Measurements from ENCODE around the gene MUTYH.
"Not testable (repeated sequence)": the region's sequence is repeated elsewhere in the genome, so short reads cannot be mapped to it uniquely, and the experiment has no call there.

The MUTYH gene

DNA sequence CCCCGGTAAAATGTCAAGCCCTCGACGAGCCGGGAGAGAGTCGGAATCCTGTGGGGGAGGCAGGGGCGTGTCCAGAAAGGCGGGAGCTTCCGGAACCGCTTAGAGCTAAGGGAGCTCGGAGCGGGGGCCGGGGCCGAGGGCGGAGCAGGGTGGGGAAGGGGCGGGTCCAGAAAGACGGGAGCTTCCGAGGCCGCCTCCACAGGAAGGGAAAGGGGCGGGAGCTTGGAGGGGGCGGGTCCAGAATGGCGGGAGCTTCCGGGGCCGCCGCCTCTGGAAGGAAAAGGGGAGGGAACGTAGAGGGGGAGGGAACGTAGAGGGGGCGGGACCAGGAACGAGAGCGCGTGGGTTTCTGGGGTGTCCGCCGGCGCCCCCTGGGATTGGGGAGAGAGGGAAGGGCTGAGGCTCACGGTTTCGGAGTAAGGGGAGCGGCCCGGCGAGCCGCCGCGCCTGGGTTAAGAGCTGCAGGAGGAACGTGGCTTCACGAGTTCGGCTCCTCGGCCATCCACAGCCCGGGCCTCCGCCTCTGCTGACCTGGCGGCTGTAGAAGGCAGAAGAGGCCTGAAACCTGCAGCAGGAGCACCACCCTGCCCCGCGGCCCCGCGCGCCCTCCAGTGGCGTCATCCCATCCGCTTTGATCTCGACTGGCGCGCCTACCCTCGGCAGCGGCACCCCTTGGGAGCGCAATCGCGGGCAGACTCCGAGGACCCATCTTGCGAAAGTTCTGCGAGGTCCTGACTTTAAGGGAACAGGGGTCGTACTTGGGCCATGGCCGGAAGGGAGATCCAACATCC is 36.5 kb downstream of the MUTYH start:
- Histone ChIP-seq H3K4me3 (ENCODE audit: low read length in 2 of 2) (peak overlapping the region; percentile 86 to 91), H3K27ac (ENCODE audit: low read depth in 2 of 2, low read length in 2 of 2) (peak overlapping the region; percentile 85 to 94), H3K27me3 (ENCODE audit: control insufficient read depth in 2 of 2, insufficient read depth in 2 of 2, low read length in 2 of 2) (no peaks in the 10 kb centered on the region), H3K36me3 (ENCODE audit: control insufficient read depth in 2 of 2, insufficient read depth in 2 of 2, low read length in 2 of 2) (no peaks in the 10 kb centered on the region), H3K9me3 (ENCODE audit: control insufficient read depth in 2 of 2, low read length in 2 of 2) (no peaks in the 10 kb centered on the region), H3K9ac (ENCODE audit: low read depth in 1 of 2, low read length in 2 of 2) (peak overlapping the region; percentile 80 to 86), H3K4me1 (ENCODE audit: control insufficient read depth in 2 of 2, insufficient read depth in 2 of 2, low read length in 2 of 2) (peaks cover 9 to 14% of the 10 kb centered on the region in 2 donors)

DNA sequence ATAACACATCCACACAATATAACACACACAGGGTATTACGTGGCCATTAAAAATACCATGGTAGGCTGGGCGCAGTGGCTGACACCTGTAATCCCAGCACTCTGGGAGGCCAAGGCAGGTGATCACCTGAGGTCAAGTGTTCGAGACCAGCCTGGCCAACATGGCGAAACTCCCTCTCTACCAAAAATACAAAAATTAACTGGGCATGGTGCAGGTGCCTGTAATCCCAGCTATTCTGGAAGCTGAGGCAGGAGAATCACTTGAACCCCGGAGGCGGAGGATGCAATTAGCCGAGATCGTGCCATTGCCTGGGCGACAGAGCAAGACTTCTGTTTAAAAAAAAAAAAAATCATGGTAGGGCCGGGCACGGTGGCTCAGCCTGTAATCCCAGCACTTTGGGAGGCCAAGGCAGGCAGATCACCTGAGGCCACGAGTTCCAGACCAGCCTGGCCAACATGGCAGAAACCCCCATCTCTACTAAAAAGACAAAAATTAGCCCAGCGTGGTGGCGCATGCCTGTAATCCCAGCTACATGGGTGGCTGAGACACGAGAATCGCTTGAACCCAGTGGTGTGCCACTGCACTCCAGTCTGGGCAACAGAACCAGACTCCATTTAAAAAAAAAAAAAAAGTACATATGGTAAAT is 37.6 kb downstream of the MUTYH start:
- peak overlapping the region; percentile 64 to 82 for H3K4me3 ChIP-seq (ENCODE audit: low read length in 2 of 2)
- no peaks in the 10 kb centered on the region for H3K36me3 ChIP-seq (ENCODE audit: control insufficient read depth in 2 of 2, insufficient read depth in 2 of 2, low read length in 2 of 2)
- H3K9me3 ChIP-seq (ENCODE audit: control insufficient read depth in 2 of 2, low read length in 2 of 2): no peaks in the 10 kb centered on the region
- H3K9ac ChIP-seq (ENCODE audit: low read depth in 1 of 2, low read length in 2 of 2): peak overlapping the region; percentile 75 to 80
- no peaks in the 10 kb centered on the region for H3K27me3 ChIP-seq (ENCODE audit: control insufficient read depth in 2 of 2, insufficient read depth in 2 of 2, low read length in 2 of 2)
- H3K4me1 ChIP-seq (ENCODE audit: control insufficient read depth in 2 of 2, insufficient read depth in 2 of 2, low read length in 2 of 2): peaks cover 9 to 14% of the 10 kb centered on the region in 2 donors
- H3K27ac ChIP-seq (ENCODE audit: low read depth in 2 of 2, low read length in 2 of 2): peak overlapping the region in 1 of 2 donors; percentile 80

DNA sequence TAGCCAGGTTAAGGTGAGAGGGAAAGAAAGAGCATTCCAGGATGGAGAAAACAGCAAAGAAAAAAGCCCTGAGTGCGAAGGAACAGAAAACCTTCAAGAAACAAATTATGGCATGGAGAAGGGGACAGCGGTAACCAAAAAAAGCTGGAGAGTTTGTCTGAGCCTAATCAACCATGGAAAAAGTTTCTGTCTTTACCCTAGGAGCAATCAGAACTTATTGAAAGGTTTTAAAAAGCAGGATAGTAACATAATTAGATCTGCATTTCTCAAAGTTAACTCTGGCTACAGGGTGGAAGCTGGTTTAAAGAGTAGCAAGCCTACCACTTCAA is 39.6 kb downstream of the MUTYH start:
- H3K36me3 ChIP-seq (ENCODE audit: control insufficient read depth in 2 of 2, insufficient read depth in 2 of 2, low read length in 2 of 2): no peaks in the 10 kb centered on the region
- no peaks in the 10 kb centered on the region for H3K27me3 ChIP-seq (ENCODE audit: control insufficient read depth in 2 of 2, insufficient read depth in 2 of 2, low read length in 2 of 2)
- H3K9ac ChIP-seq (ENCODE audit: low read depth in 1 of 2, low read length in 2 of 2): no peak overlapping the region
- no peak overlapping the region for H3K27ac ChIP-seq (ENCODE audit: low read depth in 2 of 2, low read length in 2 of 2)
- no peaks in the 10 kb centered on the region for H3K9me3 ChIP-seq (ENCODE audit: control insufficient read depth in 2 of 2, low read length in 2 of 2)
- H3K4me1 ChIP-seq (ENCODE audit: control insufficient read depth in 2 of 2, insufficient read depth in 2 of 2, low read length in 2 of 2): peaks cover 9 to 14% of the 10 kb centered on the region in 2 donors
- no peak overlapping the region for H3K4me3 ChIP-seq (ENCODE audit: low read length in 2 of 2)

DNA sequence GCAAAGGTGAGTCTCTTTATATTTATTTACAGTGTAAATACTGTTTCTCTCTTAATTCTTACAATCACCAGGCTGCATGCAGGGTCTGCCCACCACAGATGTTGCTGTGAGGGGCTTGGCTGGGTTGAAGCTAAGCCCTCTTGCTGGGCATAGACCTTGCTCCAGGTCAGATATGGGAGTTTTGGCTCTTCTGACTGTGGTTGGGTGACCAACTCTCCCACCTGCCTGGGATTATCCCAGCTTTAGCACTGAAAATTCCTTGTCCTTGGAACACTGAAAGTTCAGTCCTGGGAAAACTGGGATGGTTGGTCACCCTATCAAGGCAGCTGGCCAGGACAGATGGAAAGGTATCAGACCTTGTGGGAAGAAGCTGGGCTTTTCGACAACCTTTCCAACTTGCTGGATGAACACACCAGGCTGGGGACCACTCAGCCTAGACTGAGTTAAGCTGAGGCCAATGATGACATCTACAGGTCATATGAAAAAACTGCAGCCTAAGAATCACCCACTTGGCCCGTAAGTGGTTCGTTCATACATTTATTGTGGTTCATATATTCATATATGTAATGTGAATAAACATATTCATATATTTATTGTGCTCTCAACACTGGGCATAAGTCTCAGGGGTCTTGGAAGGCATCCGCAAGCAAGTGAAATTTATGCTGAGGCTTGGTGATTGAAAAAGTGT is 40.1 kb downstream of the MUTYH start:
- H3K27me3 ChIP-seq (ENCODE audit: control insufficient read depth in 2 of 2, insufficient read depth in 2 of 2, low read length in 2 of 2): no peaks in the 10 kb centered on the region

GRCh38 chr1:45299296-45299695 is 40.9 kb downstream of the MUTYH start:
- no peaks in the 10 kb centered on the region for H3K9me3 ChIP-seq (ENCODE audit: control insufficient read depth in 2 of 2, low read length in 2 of 2)

More for the DNA sequence above, 40.1 kb downstream of the MUTYH start:
- no peak overlapping the region for H3K4me3 ChIP-seq (ENCODE audit: low read length in 2 of 2)
- H3K27ac ChIP-seq (ENCODE audit: low read depth in 2 of 2, low read length in 2 of 2): no peak overlapping the region
- no peak overlapping the region for H3K9ac ChIP-seq (ENCODE audit: low read depth in 1 of 2, low read length in 2 of 2)
- H3K36me3 ChIP-seq (ENCODE audit: control insufficient read depth in 2 of 2, insufficient read depth in 2 of 2, low read length in 2 of 2): no peaks in the 10 kb centered on the region
- H3K9me3 ChIP-seq (ENCODE audit: control insufficient read depth in 2 of 2, low read length in 2 of 2): no peaks in the 10 kb centered on the region
- peaks cover 9 to 14% of the 10 kb centered on the region in 2 donors for H3K4me1 ChIP-seq (ENCODE audit: control insufficient read depth in 2 of 2, insufficient read depth in 2 of 2, low read length in 2 of 2)

GRCh38 chr1:45297666-45298356 is 42.4 kb downstream of the MUTYH start:
- no peaks in the 10 kb centered on the region for H3K27me3 ChIP-seq (ENCODE audit: control insufficient read depth in 2 of 2, insufficient read depth in 2 of 2, low read length in 2 of 2)
- H3K4me3 ChIP-seq (ENCODE audit: low read length in 2 of 2): no peak overlapping the region
- H3K27ac ChIP-seq (ENCODE audit: low read depth in 2 of 2, low read length in 2 of 2): no peak overlapping the region
- H3K9me3 ChIP-seq (ENCODE audit: control insufficient read depth in 2 of 2, low read length in 2 of 2): no peaks in the 10 kb centered on the region
- H3K4me1 ChIP-seq (ENCODE audit: control insufficient read depth in 2 of 2, insufficient read depth in 2 of 2, low read length in 2 of 2): peaks cover 0 to 1% of the 10 kb centered on the region in 2 donors
- H3K9ac ChIP-seq (ENCODE audit: low read depth in 1 of 2, low read length in 2 of 2): no peak overlapping the region
- no peaks in the 10 kb centered on the region for H3K36me3 ChIP-seq (ENCODE audit: control insufficient read depth in 2 of 2, insufficient read depth in 2 of 2, low read length in 2 of 2)

More at GRCh38 chr1:45299296-45299695, 40.9 kb downstream of the MUTYH start:
- no peaks in the 10 kb centered on the region for H3K36me3 ChIP-seq (ENCODE audit: control insufficient read depth in 2 of 2, insufficient read depth in 2 of 2, low read length in 2 of 2)
- H3K27ac ChIP-seq (ENCODE audit: low read depth in 2 of 2, low read length in 2 of 2): no peak overlapping the region
- no peak overlapping the region for H3K4me3 ChIP-seq (ENCODE audit: low read length in 2 of 2)
- H3K4me1 ChIP-seq (ENCODE audit: control insufficient read depth in 2 of 2, insufficient read depth in 2 of 2, low read length in 2 of 2): peaks cover 2 to 7% of the 10 kb centered on the region in 2 donors
- no peak overlapping the region for H3K9ac ChIP-seq (ENCODE audit: low read depth in 1 of 2, low read length in 2 of 2)
- H3K27me3 ChIP-seq (ENCODE audit: control insufficient read depth in 2 of 2, insufficient read depth in 2 of 2, low read length in 2 of 2): no peaks in the 10 kb centered on the region

DNA sequence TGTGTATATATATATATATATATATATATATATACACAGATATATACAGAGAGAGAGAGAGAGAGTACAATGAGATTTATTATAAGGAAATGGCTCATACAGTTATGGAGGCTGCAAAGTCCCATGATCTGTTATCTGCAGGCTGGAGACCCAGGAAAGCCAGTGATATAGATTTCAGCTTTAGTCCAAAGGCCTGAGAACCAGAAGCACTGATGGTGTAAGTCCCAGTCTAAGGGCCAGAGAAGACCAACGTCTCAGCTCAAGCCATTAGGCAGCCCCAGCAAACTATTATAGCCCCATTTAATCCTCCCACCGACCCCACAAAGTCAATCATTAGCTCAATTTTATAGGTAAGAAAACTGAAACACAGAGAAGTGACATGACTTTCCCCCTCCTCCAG is 48.5 kb downstream of the MUTYH start:
- H3K27ac ChIP-seq (ENCODE audit: low read depth in 2 of 2, low read length in 2 of 2): no peak overlapping the region

GRCh38 chr1:45291002-45291401 is 49.2 kb downstream of the MUTYH start:
- not testable (repeated sequence) for H3K27ac ChIP-seq (ENCODE audit: low read depth in 2 of 2, low read length in 2 of 2); H3K9me3 ChIP-seq (ENCODE audit: control insufficient read depth in 2 of 2, low read length in 2 of 2); H3K4me3 ChIP-seq (ENCODE audit: low read length in 2 of 2); H3K4me1 ChIP-seq (ENCODE audit: control insufficient read depth in 2 of 2, insufficient read depth in 2 of 2, low read length in 2 of 2); H3K36me3 ChIP-seq (ENCODE audit: control insufficient read depth in 2 of 2, insufficient read depth in 2 of 2, low read length in 2 of 2); H3K9ac ChIP-seq (ENCODE audit: low read depth in 1 of 2, low read length in 2 of 2); H3K27me3 ChIP-seq (ENCODE audit: control insufficient read depth in 2 of 2, insufficient read depth in 2 of 2, low read length in 2 of 2)

More for the DNA sequence above, 48.5 kb downstream of the MUTYH start:
- Histone ChIP-seq H3K36me3 (ENCODE audit: control insufficient read depth in 2 of 2, insufficient read depth in 2 of 2, low read length in 2 of 2) (no peaks in the 10 kb centered on the region), H3K9me3 (ENCODE audit: control insufficient read depth in 2 of 2, low read length in 2 of 2) (no peaks in the 10 kb centered on the region), H3K27me3 (ENCODE audit: control insufficient read depth in 2 of 2, insufficient read depth in 2 of 2, low read length in 2 of 2) (no peaks in the 10 kb centered on the region), H3K4me3 (ENCODE audit: low read length in 2 of 2) (no peak overlapping the region), H3K4me1 (ENCODE audit: control insufficient read depth in 2 of 2, insufficient read depth in 2 of 2, low read length in 2 of 2) (no peaks in the 10 kb centered on the region), H3K9ac (ENCODE audit: low read depth in 1 of 2, low read length in 2 of 2) (no peak overlapping the region)

GRCh38 chr1:45286521-45286920 is 53.7 kb downstream of the MUTYH start:
- not testable (repeated sequence) for H3K27me3 ChIP-seq (ENCODE audit: control insufficient read depth in 2 of 2, insufficient read depth in 2 of 2, low read length in 2 of 2); H3K36me3 ChIP-seq (ENCODE audit: control insufficient read depth in 2 of 2, insufficient read depth in 2 of 2, low read length in 2 of 2); H3K27ac ChIP-seq (ENCODE audit: low read depth in 2 of 2, low read length in 2 of 2); H3K9me3 ChIP-seq (ENCODE audit: control insufficient read depth in 2 of 2, low read length in 2 of 2); H3K4me1 ChIP-seq (ENCODE audit: control insufficient read depth in 2 of 2, insufficient read depth in 2 of 2, low read length in 2 of 2); H3K4me3 ChIP-seq (ENCODE audit: low read length in 2 of 2); H3K9ac ChIP-seq (ENCODE audit: low read depth in 1 of 2, low read length in 2 of 2)

DNA sequence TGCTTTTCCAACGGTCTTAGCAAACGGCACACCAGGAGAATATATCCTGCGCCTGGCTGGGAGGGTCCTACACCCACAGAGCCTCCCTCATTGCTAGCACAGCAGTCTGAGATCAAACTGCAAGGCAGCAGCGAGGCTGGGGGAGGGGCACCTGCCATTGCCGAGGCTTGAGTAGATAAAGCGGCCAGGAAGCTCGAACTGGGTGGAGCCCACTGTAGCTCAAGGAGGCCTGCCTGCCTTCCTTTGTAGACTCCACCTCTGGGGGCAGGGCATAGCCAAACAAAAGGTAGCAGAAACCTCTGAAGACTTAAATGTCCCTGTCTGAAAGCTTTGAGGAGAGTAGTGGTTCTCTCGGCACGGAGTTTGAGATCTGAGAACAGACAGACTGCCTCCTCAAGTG is 55.4 kb downstream of the MUTYH start:
- H3K27me3 ChIP-seq (ENCODE audit: control insufficient read depth in 2 of 2, insufficient read depth in 2 of 2, low read length in 2 of 2); H3K4me3 ChIP-seq (ENCODE audit: low read length in 2 of 2); H3K27ac ChIP-seq (ENCODE audit: low read depth in 2 of 2, low read length in 2 of 2); H3K9ac ChIP-seq (ENCODE audit: low read depth in 1 of 2, low read length in 2 of 2); H3K36me3 ChIP-seq (ENCODE audit: control insufficient read depth in 2 of 2, insufficient read depth in 2 of 2, low read length in 2 of 2); H3K9me3 ChIP-seq (ENCODE audit: control insufficient read depth in 2 of 2, low read length in 2 of 2); H3K4me1 ChIP-seq (ENCODE audit: control insufficient read depth in 2 of 2, insufficient read depth in 2 of 2, low read length in 2 of 2): not testable (repeated sequence)
